T47D (cell line): ENCODE results near the gene SDF2L1.
"Not testable (repeated sequence)": the region's sequence is repeated elsewhere in the genome, so short reads cannot be mapped to it uniquely, and the experiment has no call there.

ENCODE experiments used
- DNase-seq, 2 experiments: peaks; one replicate each; pipeline versions ENCODE4 v3.0.0 to v3.0.0-alpha.2; 2011 to 2012; ENCODE audit warnings: low read depth in 1 of 2, low spot score in 1 of 2
- JUND ChIP-seq: IDR thresholded peaks from 2 replicates; pipeline ENCODE4 v1.6.1; 2012; ENCODE audit warnings: low read depth
- in situ Hi-C: cut with HindIII; loops from 2 replicates; pipeline ENCODE4 v1.10.0; 2016; ENCODE audit warnings: low sequenced_read_pairs, low pct_unique_long_range_greater_than_20kb

Gene SDF2L1

GRCh38 chr22:21681566-21682370 lies 39.7 kb downstream of the SDF2L1 start:
- no peak for TF ChIP-seq JUND
- DNase-seq: no peak
- in situ Hi-C loops: no loop called here

- in situ Hi-C loops: no loop called here
- DNase-seq: no peak
- no peak for TF ChIP-seq JUND
Observed at GRCh38 chr22:21682385-21683175, 40.5 kb downstream of the SDF2L1 start.

- in situ Hi-C loops: no loop called here
- DNase-seq: no peak
- no peak for TF ChIP-seq JUND
Observed at GRCh38 chr22:21683401-21683811, 41.3 kb downstream of the SDF2L1 start.

DNA sequence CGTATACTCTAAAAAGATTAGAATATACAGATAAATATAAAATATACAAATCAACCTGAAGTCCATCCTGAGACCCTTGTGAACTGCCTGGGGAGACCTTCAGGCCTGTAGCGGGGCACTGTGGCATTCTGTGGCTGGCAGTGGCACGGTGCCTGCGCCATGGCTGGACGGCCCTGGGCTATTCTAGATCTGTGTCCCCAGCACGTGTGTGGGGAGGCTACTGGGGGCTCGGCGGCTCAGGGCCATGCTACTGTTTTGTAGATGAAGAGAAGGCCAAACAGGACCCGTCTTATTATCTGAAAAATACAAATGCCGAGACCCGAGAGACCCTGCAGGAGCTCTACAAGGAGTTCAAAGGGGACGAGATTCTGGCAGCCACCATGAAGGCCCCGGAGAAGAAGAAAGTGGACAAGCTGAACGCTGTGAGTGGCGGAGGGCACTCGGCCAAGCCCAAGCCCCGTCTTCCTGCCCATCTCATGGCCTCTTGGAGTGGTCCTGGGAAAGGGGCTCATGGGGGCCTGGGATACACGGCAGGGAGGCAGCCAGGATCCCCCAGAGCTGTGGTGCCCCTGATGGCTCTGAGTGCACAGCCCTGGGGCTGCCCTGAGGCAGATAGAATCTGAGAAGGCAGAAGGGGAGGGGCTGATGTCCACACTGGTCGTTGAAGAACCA lies 42.5 kb downstream of the SDF2L1 start:
- no peak for TF ChIP-seq JUND
- in situ Hi-C loops: no loop called here
- no peak for DNase-seq

- in situ Hi-C loops: no loop called here
- DNase-seq: no peak
- no peak for TF ChIP-seq JUND
Observed at GRCh38 chr22:21685164-21685513, 43.0 kb downstream of the SDF2L1 start.

GRCh38 chr22:21686193-21686608 lies 44.1 kb downstream of the SDF2L1 start:
- DNase-seq: no peak
- in situ Hi-C loops: no loop called here
- TF ChIP-seq JUND: no peak

GRCh38 chr22:21686634-21687393 lies 44.7 kb downstream of the SDF2L1 start:
- DNase-seq: no peak
- in situ Hi-C loops: no loop called here
- no peak for TF ChIP-seq JUND

DNA sequence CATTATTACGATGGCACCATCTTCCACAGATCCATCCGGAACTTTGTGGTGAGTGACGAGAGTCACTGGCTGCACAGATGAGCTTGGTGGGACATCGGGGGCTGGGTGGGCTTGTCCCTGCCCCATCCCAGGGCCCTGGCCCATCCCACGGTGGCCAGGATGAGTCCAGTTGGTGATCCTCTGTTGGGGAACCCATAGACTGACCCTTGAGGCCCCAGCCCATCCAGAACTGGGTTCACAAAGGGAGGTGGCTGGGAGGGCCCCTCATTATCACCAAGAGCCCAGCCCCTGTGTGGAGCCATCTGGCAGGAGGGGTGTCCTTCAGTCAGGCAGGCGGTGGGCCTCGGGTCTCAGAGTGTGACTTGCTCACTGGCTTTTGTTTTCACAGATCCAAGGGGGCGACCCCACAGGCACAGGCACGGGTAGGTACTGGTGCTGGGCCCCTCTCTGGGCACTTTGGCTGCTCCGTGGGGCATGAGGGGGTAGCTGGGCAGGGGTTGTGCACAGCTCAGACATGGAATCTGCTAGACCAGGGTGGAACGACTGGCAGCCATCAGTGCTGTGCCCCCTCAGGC lies 45.7 kb downstream of the SDF2L1 start:
- no peak for DNase-seq
- no peak for TF ChIP-seq JUND
- in situ Hi-C loops: no loop called here

- no peak for DNase-seq
- TF ChIP-seq JUND: no peak
- in situ Hi-C loops: no loop called here
Observed at GRCh38 chr22:21688341-21688705, 46.2 kb downstream of the SDF2L1 start.

GRCh38 chr22:21688706-21689381 lies 46.7 kb downstream of the SDF2L1 start:
- TF ChIP-seq JUND: no peak
- in situ Hi-C loops: no loop called here

GRCh38 chr22:21690401-21690801 lies 48.3 kb downstream of the SDF2L1 start:
- DNase-seq: no peak
- no peak for TF ChIP-seq JUND
- in situ Hi-C loops: no loop called here

More at GRCh38 chr22:21688706-21689381, 46.7 kb downstream of the SDF2L1 start:
- no peak for DNase-seq

GRCh38 chr22:21691816-21692215 lies 49.7 kb downstream of the SDF2L1 start:
- TF ChIP-seq JUND: no peak
- in situ Hi-C loops: no loop called here
- DNase-seq: no peak

DNA sequence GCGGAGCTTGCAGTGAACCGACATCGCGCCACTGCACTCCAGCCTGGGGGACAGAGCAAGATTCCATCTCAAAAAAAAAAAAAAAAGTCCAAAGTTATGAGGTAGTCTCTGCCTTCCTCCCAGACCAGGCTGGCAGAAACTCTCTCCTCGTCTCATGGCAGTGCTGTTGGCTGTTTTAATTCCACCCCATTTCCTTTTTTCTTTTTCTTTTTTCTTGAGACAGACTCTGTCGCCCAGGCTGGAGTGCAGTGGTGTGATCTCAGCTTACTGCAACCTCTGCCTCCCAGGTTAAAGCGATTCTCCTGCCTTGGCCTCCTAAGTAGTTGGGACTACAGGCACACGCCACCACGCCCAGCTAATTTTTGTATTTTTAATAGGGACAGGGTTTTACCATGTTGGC lies 50.8 kb downstream of the SDF2L1 start:
- in situ Hi-C loops, DNase-seq: not testable (repeated sequence)
